GM12878 (cell line): ENCODE results near the gene MRPL27.

Source experiments
- EZH2 ChIP-seq: IDR thresholded peaks from 2 replicates; pipeline ENCODE4 v1.6.1; 2012; ENCODE audit warnings: low read depth, mild to moderate bottlenecking, control low read depth, inconsistent platforms, low read length, borderline replicate concordance; ENCODE audit not compliant: control insufficient read depth
- HDAC6 ChIP-seq: fragments of 200-600 bp; sonication (generic); IDR thresholded peaks from one replicate; pipeline ENCODE4 v1.8.0; 2017; ENCODE audit warnings: antibody characterized with exemption; ENCODE audit not compliant: unreplicated experiment
- JUNB ChIP-seq: IDR thresholded peaks from 2 replicates; pipeline ENCODE4 v1.6.1; 2016; ENCODE audit warnings: antibody characterized with exemption, mild to moderate bottlenecking
- POLR2A ChIP-seq: IDR thresholded peaks from 2 replicates; pipeline ENCODE4 v1.6.1; 2011; ENCODE audit warnings: low read depth, mild to moderate bottlenecking, low read length
- RAD51 ChIP-seq: fragments of 450-650 bp; IDR thresholded peaks from 2 replicates; pipeline ENCODE4 v1.6.1; 2016; ENCODE audit warnings: moderate library complexity, mild to moderate bottlenecking, inconsistent platforms
- SIX5 ChIP-seq: IDR thresholded peaks from 2 replicates; pipeline ENCODE4 v1.6.1; 2011; ENCODE audit warnings: mild to moderate bottlenecking, low read depth, low read length, moderate library complexity; ENCODE audit not compliant: severe bottlenecking
- STAT1 ChIP-seq: fragments of 450-650 bp; conservative IDR thresholded peaks from 2 replicates; pipeline ENCODE4 v1.6.1; 2014; ENCODE audit warnings: antibody characterized with exemption, mild to moderate bottlenecking
- ZBED1 ChIP-seq: IDR thresholded peaks from 2 replicates; pipeline ENCODE4 v1.6.1; 2016; ENCODE audit warnings: borderline replicate concordance
- ZNF217 ChIP-seq: fragments of 450-650 bp; IDR thresholded peaks from 2 replicates; pipeline ENCODE4 v1.6.1; 2017; ENCODE audit warnings: antibody characterized with exemption, mild to moderate bottlenecking
- TF ChIP-seq, protein P1 (sequence below), 3 experiments: IDR thresholded peaks in 2 of 3; conservative IDR thresholded peaks in 1 of 3; 2 replicates each; pipeline ENCODE4 v1.5.1; 2011; ENCODE audit warnings: low read depth in 3 of 3, low read length in 3 of 3, mild to moderate bottlenecking in 3 of 3, control low read depth in 2 of 3, moderate library complexity in 2 of 3, inconsistent platforms in 1 of 3, mixed read lengths in 1 of 3; ENCODE audit not compliant: control insufficient read depth in 2 of 3, insufficient read depth in 1 of 3; ENCODE audit errors: extremely low read depth in 1 of 3

DNA sequence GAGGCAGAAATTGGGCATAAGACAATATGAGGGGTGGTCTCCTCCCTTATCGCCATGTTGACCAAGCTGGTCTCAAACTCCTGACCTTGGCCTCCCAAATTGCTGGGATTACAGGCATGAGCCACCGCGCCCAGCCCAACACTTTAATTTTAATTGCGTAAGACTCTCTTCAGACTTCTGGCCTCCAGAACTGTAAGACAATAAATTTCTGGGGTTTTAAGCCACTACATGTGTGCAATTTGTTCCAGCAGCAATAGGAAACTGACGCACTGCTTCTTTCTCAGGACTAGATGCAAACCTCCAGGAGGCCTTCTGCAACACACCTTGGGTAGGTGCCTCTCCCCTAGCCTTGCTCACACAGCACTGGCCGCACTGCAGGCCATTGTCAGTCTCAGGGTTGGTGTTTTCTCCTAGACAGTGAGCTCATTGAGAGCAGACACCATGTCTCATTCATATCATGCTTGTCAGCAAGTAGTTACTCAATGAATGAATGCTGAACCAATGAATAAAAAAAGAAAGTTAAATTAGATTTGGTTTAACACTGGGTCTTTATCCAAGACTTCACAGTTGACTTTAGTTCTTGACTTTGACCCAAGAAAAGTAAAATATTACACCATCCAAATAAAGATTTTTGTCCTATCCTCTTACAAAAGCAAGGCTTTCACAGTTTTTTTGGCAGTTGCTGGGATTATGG is 47.6 kb upstream of the MRPL27 start:
- TF ChIP-seq ZBED1 (no peak), STAT1 (no peak), POLR2A (no peak), RAD51 (no peak), EZH2 (no peak), ZNF217 (no peak), JUNB (no peak), HDAC6 (no peak), SIX5 (no peak)
- TF ChIP-seq, protein P1, sequence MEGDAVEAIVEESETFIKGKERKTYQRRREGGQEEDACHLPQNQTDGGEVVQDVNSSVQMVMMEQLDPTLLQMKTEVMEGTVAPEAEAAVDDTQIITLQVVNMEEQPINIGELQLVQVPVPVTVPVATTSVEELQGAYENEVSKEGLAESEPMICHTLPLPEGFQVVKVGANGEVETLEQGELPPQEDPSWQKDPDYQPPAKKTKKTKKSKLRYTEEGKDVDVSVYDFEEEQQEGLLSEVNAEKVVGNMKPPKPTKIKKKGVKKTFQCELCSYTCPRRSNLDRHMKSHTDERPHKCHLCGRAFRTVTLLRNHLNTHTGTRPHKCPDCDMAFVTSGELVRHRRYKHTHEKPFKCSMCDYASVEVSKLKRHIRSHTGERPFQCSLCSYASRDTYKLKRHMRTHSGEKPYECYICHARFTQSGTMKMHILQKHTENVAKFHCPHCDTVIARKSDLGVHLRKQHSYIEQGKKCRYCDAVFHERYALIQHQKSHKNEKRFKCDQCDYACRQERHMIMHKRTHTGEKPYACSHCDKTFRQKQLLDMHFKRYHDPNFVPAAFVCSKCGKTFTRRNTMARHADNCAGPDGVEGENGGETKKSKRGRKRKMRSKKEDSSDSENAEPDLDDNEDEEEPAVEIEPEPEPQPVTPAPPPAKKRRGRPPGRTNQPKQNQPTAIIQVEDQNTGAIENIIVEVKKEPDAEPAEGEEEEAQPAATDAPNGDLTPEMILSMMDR (IDR thresholded peaks at IDR 0.05 in 2 of 3, conservative IDR thresholded peaks at IDR 0.05 in 1 of 3; ENCODE audit: control insufficient read depth in 2 of 3, extremely low read depth in 1 of 3, insufficient read depth in 1 of 3, low read depth in 3 of 3, low read length in 3 of 3): no peak
